HK-2 (cell line): Measurements from ENCODE around the gene TRNP1.

ENCODE experiments used
- DNase-seq: peaks from one replicate; pipeline ENCODE4 v3.0.0-alpha.2; 2018; ENCODE audit not compliant: unreplicated experiment

The TRNP1 gene

GRCh38 chr1:27026621-27027574 is 33.4 kb downstream of the TRNP1 start:
- DNase-seq, result no peak

DNA sequence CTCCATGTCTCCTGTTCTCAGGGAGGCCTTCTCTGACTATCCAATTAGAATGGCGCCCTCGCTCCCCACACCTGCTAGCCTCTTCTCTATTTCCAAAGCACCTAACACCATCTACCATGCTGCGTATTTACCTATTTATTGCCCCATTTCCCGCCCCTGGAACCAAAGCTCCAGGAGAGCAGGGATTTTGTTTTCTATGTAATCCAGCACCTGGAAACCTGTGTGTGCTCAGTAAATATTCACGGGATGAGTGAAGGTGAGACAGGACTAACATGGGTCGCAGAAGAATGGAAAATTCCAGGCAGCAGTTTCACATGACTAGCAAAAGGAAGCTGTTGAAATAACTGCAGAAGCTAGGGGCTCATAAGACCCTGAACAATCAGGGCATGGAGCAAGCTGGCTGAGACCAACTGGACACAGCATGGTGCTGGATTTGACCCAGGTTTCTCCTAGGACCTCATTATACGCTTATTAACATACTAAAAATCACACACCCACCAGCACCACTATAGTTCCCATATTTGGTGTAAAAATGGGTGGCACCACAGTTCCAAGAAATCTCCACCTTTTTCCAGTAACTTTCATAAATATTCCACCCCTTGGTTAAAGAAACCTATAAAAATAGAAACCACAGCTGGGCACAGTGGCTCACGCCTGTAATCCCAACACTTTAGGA is 34.2 kb downstream of the TRNP1 start:
- DNase-seq, result no peak

DNA sequence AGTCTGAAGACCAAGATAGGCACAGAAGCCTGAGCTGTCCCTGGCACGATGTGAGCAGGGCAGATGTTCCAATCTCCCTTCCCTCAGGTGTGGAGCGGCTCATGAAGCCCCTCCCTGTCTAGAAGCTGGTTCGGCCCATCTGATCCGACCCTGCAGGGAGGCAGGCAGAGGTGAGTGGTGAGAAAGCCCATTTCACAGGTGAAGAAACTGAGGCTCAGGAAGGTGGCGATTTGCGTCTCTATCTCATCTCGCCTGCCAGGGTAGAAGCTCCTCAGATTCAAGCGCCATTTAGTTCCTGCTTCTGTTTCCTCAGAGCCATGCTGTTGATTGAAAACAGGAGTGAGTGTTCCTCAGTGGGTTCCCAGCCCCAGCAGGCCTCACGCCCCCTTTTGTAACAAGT is 36.0 kb downstream of the TRNP1 start:
- DNase-seq, result no peak

GRCh38 chr1:27031235-27032118 is 38.0 kb downstream of the TRNP1 start:
- DNase-seq, result no peak

GRCh38 chr1:27032119-27032461 is 38.6 kb downstream of the TRNP1 start:
- DNase-seq, result no peak

- no peak for DNase-seq
Measured at GRCh38 chr1:27033043-27033746, 39.7 kb downstream of the TRNP1 start.

- DNase-seq, result no peak
Measured at GRCh38 chr1:27035344-27035743, 41.9 kb downstream of the TRNP1 start.

- no peak for DNase-seq
Measured at GRCh38 chr1:27036718-27037117, 43.2 kb downstream of the TRNP1 start.

GRCh38 chr1:27037518-27037917 is 44.0 kb downstream of the TRNP1 start:
- no peak for DNase-seq

GRCh38 chr1:27038020-27038419 is 44.5 kb downstream of the TRNP1 start:
- DNase-seq, result no peak

- DNase-seq, result no peak
Measured at GRCh38 chr1:27042670-27043069, 49.2 kb downstream of the TRNP1 start.

- peak; percentile 89 for DNase-seq
Measured at GRCh38 chr1:27044613-27045151, 51.2 kb downstream of the TRNP1 start.

DNA sequence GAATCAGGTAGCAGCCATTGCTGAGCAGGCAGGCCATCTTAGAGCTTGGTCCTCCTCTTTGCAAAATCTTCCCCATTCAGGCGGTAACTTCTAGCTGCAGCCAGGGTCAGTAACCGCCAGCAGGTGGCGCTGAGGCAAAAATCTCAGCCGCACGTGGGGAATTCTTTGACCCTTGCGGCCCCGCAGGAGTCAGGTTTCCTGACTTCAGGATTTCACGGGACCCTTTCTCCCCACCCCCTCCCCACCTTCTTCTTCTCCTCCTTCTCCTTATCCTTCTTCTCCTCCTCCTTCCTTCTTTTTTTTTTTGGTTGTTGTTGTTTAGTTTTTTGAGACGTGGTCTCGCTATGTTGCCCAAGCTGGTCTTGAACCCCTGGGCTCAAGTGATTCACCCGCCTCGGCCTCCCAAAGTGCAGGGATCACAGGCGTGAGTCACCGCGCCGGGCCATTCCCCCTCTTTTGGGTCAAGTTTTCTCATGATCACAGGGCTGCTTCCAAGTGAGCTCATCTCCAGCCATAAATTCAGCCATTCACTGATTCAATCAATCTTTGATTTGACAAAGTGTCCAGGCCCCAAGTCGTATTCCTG is 52.6 kb downstream of the TRNP1 start:
- peak; percentile 75 for DNase-seq

DNA sequence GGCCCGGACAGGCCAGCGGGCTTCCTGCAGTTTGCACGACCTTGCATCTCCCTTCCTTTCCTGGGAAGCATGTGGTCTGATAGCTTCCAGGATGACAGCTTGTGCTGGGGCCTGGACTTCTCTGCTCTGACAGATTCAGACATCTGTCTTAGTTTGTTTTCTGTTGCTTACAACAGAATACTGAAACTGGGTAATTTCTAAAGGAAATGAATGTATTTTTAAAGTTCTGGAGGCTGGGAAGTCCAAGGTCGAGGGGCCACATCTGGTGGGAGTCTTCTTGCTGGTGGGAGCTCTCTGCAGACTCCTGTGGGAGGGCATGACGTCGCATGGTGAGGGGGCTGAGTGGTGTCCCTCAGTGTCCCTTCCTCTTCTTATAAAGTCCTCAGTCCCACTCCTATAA is 54.4 kb downstream of the TRNP1 start:
- DNase-seq, result no peak

DNA sequence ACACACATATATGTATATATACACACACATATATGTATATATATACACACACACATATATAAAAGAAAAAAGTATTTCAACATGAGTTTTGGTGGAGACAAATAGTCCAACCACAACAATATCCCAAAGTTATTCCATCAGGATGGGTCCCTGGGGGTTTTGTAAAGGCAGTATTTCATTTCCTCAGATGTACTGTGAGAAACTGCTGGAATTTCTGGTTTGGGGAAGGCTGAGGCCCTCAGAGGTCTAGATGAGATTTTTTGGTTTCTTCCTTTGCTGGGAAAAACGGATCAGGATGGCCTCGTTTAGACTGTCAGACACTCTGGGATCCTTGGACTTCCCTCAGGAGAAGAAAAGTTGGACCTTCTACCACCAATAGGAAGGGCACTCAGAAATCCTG is 55.6 kb downstream of the TRNP1 start:
- DNase-seq, result no peak

GRCh38 chr1:27049607-27050006 is 56.1 kb downstream of the TRNP1 start:
- no peak for DNase-seq
